HEK293T (cell line): ENCODE results near the gene CALN1.

Experiments
- ARNT ChIP-seq: fragments of 450-650 bp; IDR thresholded peaks from 2 replicates; pipeline ENCODE4 v1.6.1; 2017; ENCODE audit warnings: mild to moderate bottlenecking
- BHLHE40 ChIP-seq: fragments of 450-650 bp; IDR thresholded peaks from 2 replicates; pipeline ENCODE4 v1.6.1; 2016; ENCODE audit warnings: mild to moderate bottlenecking, moderate library complexity, borderline replicate concordance
- ELF4 ChIP-seq: fragments of 450-650 bp; IDR thresholded peaks from 2 replicates; pipeline ENCODE4 v1.6.1; 2017; ENCODE audit warnings: antibody characterized with exemption
- FOXA1 ChIP-seq: fragments of 450-650 bp; IDR thresholded peaks from 2 replicates; pipeline ENCODE4 v1.6.1; 2016; ENCODE audit warnings: mild to moderate bottlenecking
- HDGF ChIP-seq: fragments of 450-650 bp; IDR thresholded peaks from 2 replicates; pipeline ENCODE4 v1.6.1; 2017; ENCODE audit warnings: antibody characterized with exemption, borderline replicate concordance
- SP1 ChIP-seq: fragments of 450-650 bp; IDR thresholded peaks from 2 replicates; pipeline ENCODE4 v1.6.1; 2017
- SUZ12 ChIP-seq: fragments of 450-650 bp; IDR thresholded peaks from 2 replicates; pipeline ENCODE4 v1.6.1; 2016; ENCODE audit warnings: mild to moderate bottlenecking

DNA sequence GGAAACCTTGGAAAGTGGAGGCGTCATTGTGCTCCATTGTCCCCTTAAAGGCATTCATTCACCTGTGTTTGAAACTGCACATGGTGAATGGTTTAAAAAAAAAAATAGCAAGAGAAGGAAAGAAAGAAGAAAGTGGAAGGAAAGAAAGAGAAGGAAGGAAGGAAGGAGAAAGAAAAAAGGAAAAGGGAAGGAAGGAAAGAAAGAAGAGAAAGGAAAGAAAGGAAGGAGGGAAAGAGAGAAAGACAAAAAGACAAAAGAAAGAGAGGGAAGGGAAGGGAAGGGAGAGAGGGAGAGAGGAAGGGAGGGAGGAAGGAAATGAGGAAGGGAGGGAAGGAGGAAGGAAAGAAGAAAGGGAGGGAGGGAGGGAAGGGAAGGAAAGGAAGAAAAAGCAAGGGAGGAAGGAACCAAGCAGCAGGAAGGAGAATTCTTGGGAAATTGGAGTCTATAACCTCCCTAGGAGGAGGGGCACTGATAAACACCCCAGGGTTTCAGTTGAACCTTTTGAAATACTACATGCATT, 66.9 kb downstream of the CALN1 start:
- no peak for TF ChIP-seq FOXA1
- TF ChIP-seq ELF4, result no peak
- no peak for TF ChIP-seq SP1
- TF ChIP-seq SUZ12, result no peak
- TF ChIP-seq ARNT, result no peak
- TF ChIP-seq HDGF, result no peak
- TF ChIP-seq BHLHE40, result no peak
